Measurements from ENCODE around the gene LGALS9B. TPM values are rescaled to one million over a fixed set of nuclear protein-coding genes. Genes with fewer than 3 reads are reported as not detected.
A peak's percentile ranks its signal among the peaks of the same experiment; 100 is the strongest.
"Not testable (repeated sequence)": the region's sequence is repeated elsewhere in the genome, so short reads cannot be mapped to it uniquely, and the experiment has no call there.

LGALS9B gene
- total RNA-seq, result not detected

GRCh38 chr17:20467447-20467846, at the start of gene LGALS9B:
Gene LGALS9B (minus strand): TSS chr17:20467539. CDS start chr17:20467470, 69 bp downstream.
- H3K9me3 Mint-ChIP-seq; H3K4me1 Mint-ChIP-seq; H3K4me3 Mint-ChIP-seq; H3K36me3 Mint-ChIP-seq (ENCODE audit: low read depth); H3K27ac Mint-ChIP-seq; H3K27me3 Mint-ChIP-seq: not testable (repeated sequence)
- ATAC-seq (replicated peaks), result peak; percentile 24

GRCh38 chr17:20516986-20517385, 49.6 kb upstream of the LGALS9B start:
- not testable (repeated sequence) for H3K27ac Mint-ChIP-seq; H3K27me3 Mint-ChIP-seq; H3K9me3 Mint-ChIP-seq; H3K36me3 Mint-ChIP-seq (ENCODE audit: low read depth); H3K4me1 Mint-ChIP-seq; H3K4me3 Mint-ChIP-seq; ATAC-seq (replicated peaks)

- not testable (repeated sequence) for H3K4me1 Mint-ChIP-seq; H3K27ac Mint-ChIP-seq; H3K27me3 Mint-ChIP-seq; ATAC-seq (replicated peaks); H3K4me3 Mint-ChIP-seq; H3K36me3 Mint-ChIP-seq (ENCODE audit: low read depth); H3K9me3 Mint-ChIP-seq
Observed at GRCh38 chr17:20515099-20515498, 47.8 kb upstream of the LGALS9B start.

- H3K4me1 Mint-ChIP-seq; H3K4me3 Mint-ChIP-seq; H3K27ac Mint-ChIP-seq; H3K36me3 Mint-ChIP-seq (ENCODE audit: low read depth); ATAC-seq (replicated peaks); H3K27me3 Mint-ChIP-seq; H3K9me3 Mint-ChIP-seq: not testable (repeated sequence)
Observed at GRCh38 chr17:20513539-20513938, 46.2 kb upstream of the LGALS9B start.

GRCh38 chr17:20512378-20512777, 45.0 kb upstream of the LGALS9B start:
- not testable (repeated sequence) for H3K9me3 Mint-ChIP-seq; H3K4me3 Mint-ChIP-seq; H3K36me3 Mint-ChIP-seq (ENCODE audit: low read depth); H3K27ac Mint-ChIP-seq; H3K27me3 Mint-ChIP-seq; H3K4me1 Mint-ChIP-seq; ATAC-seq (replicated peaks)

- H3K27ac Mint-ChIP-seq; H3K27me3 Mint-ChIP-seq; H3K4me3 Mint-ChIP-seq; H3K4me1 Mint-ChIP-seq; ATAC-seq (replicated peaks); H3K9me3 Mint-ChIP-seq; H3K36me3 Mint-ChIP-seq (ENCODE audit: low read depth): not testable (repeated sequence)
Observed at GRCh38 chr17:20511778-20512177, 44.4 kb upstream of the LGALS9B start.

- H3K4me3 Mint-ChIP-seq; H3K36me3 Mint-ChIP-seq (ENCODE audit: low read depth); H3K27me3 Mint-ChIP-seq; H3K9me3 Mint-ChIP-seq; ATAC-seq (replicated peaks); H3K4me1 Mint-ChIP-seq; H3K27ac Mint-ChIP-seq: not testable (repeated sequence)
Observed at GRCh38 chr17:20505333-20505732, 38.0 kb upstream of the LGALS9B start.

GRCh38 chr17:20504388-20505066, 37.2 kb upstream of the LGALS9B start:
- H3K27me3 Mint-ChIP-seq; H3K4me1 Mint-ChIP-seq; H3K4me3 Mint-ChIP-seq; ATAC-seq (replicated peaks); H3K36me3 Mint-ChIP-seq (ENCODE audit: low read depth); H3K27ac Mint-ChIP-seq; H3K9me3 Mint-ChIP-seq: not testable (repeated sequence)

- H3K36me3 Mint-ChIP-seq (ENCODE audit: low read depth); H3K27me3 Mint-ChIP-seq; H3K9me3 Mint-ChIP-seq; H3K4me3 Mint-ChIP-seq; ATAC-seq (replicated peaks); H3K27ac Mint-ChIP-seq; H3K4me1 Mint-ChIP-seq: not testable (repeated sequence)
Observed at GRCh38 chr17:20501896-20502295, 34.6 kb upstream of the LGALS9B start.

GRCh38 chr17:20500346-20500745, 33.0 kb upstream of the LGALS9B start:
- not testable (repeated sequence) for H3K27ac Mint-ChIP-seq; H3K27me3 Mint-ChIP-seq; H3K36me3 Mint-ChIP-seq (ENCODE audit: low read depth); H3K4me3 Mint-ChIP-seq; H3K9me3 Mint-ChIP-seq; ATAC-seq (replicated peaks); H3K4me1 Mint-ChIP-seq

- not testable (repeated sequence) for ATAC-seq (replicated peaks)
Observed at GRCh38 chr17:20495420-20495819, 28.1 kb upstream of the LGALS9B start.

GRCh38 chr17:20494735-20495134, 27.4 kb upstream of the LGALS9B start:
- H3K9me3 Mint-ChIP-seq; H3K36me3 Mint-ChIP-seq (ENCODE audit: low read depth); ATAC-seq (replicated peaks); H3K27ac Mint-ChIP-seq; H3K27me3 Mint-ChIP-seq; H3K4me1 Mint-ChIP-seq; H3K4me3 Mint-ChIP-seq: not testable (repeated sequence)

More at GRCh38 chr17:20495420-20495819, 28.1 kb upstream of the LGALS9B start:
- H3K27ac Mint-ChIP-seq; H3K4me3 Mint-ChIP-seq; H3K9me3 Mint-ChIP-seq; H3K36me3 Mint-ChIP-seq (ENCODE audit: low read depth); H3K27me3 Mint-ChIP-seq; H3K4me1 Mint-ChIP-seq: not testable (repeated sequence)

- ATAC-seq (replicated peaks); H3K9me3 Mint-ChIP-seq; H3K27me3 Mint-ChIP-seq; H3K27ac Mint-ChIP-seq; H3K4me3 Mint-ChIP-seq; H3K4me1 Mint-ChIP-seq; H3K36me3 Mint-ChIP-seq (ENCODE audit: low read depth): not testable (repeated sequence)
Observed at GRCh38 chr17:20494147-20494546, 26.8 kb upstream of the LGALS9B start.

- not testable (repeated sequence) for ATAC-seq (replicated peaks); H3K36me3 Mint-ChIP-seq (ENCODE audit: low read depth); H3K27ac Mint-ChIP-seq; H3K4me3 Mint-ChIP-seq; H3K4me1 Mint-ChIP-seq; H3K9me3 Mint-ChIP-seq; H3K27me3 Mint-ChIP-seq
Observed at GRCh38 chr17:20492971-20493370, 25.6 kb upstream of the LGALS9B start.

GRCh38 chr17:20492099-20492498, 24.8 kb upstream of the LGALS9B start:
- H3K4me1 Mint-ChIP-seq; H3K9me3 Mint-ChIP-seq; H3K27ac Mint-ChIP-seq; H3K36me3 Mint-ChIP-seq (ENCODE audit: low read depth); H3K27me3 Mint-ChIP-seq; H3K4me3 Mint-ChIP-seq; ATAC-seq (replicated peaks): not testable (repeated sequence)

- H3K27me3 Mint-ChIP-seq; H3K9me3 Mint-ChIP-seq; H3K27ac Mint-ChIP-seq; H3K4me3 Mint-ChIP-seq; ATAC-seq (replicated peaks); H3K36me3 Mint-ChIP-seq (ENCODE audit: low read depth); H3K4me1 Mint-ChIP-seq: not testable (repeated sequence)
Observed at GRCh38 chr17:20484930-20485329, 17.6 kb upstream of the LGALS9B start.
